SK-N-MC (cell line): ENCODE data around the gene RPF1.

ENCODE experiments used
- DNase-seq: peaks from one replicate; pipeline ENCODE4 v3.0.0-alpha.2; 2011; ENCODE audit warnings: low read depth, low spot score
- H3K27ac ChIP-seq: fragments of 200-600 bp; sonication (generic); 2 replicates; pipeline ENCODE4 v1.5.1; 2016; ENCODE audit warnings: mixed run types
- H3K36me3 ChIP-seq: fragments of 200-600 bp; sonication (generic); 2 replicates; pipeline ENCODE4 v1.6.1; 2017; ENCODE audit warnings: antibody characterized with exemption, low read length, mixed read lengths; ENCODE audit not compliant: insufficient read depth
- H3K4me3 ChIP-seq: fragments of 200-600 bp; sonication (generic); 2 replicates; pipeline ENCODE4 v1.5.1; 2016
- H3K9ac ChIP-seq: fragments of 200-600 bp; sonication (generic); 2 replicates; pipeline ENCODE4 v1.8.0; 2017; ENCODE audit warnings: mixed run types, mixed read lengths; ENCODE audit not compliant: insufficient read length
- H3K9me3 ChIP-seq: fragments of 200-600 bp; sonication (generic); 2 replicates; pipeline ENCODE4 v1.6.1; 2017; ENCODE audit warnings: low read depth, mild to moderate bottlenecking, antibody characterized with exemption, low read length, moderate library complexity, mixed read lengths
- EZH2 ChIP-seq: fragments of 200-600 bp; sonication (generic); IDR thresholded peaks from one replicate; pipeline ENCODE4 v1.6.1; 2017; ENCODE audit warnings: antibody characterized with exemption
- FOXP2 ChIP-seq: optimal IDR thresholded peaks from 2 replicates; pipeline ENCODE3; 2011; ENCODE audit warnings: mild to moderate bottlenecking, moderate library complexity; ENCODE audit not compliant: insufficient read depth; ENCODE audit errors: extremely low read length, control extremely low read depth
- POLR2AphosphoS5 ChIP-seq: IDR thresholded peaks from 2 replicates; pipeline ENCODE4 v1.6.1; 2012; ENCODE audit warnings: mild to moderate bottlenecking, low read depth, low read length, borderline replicate concordance

RPF1 gene

GRCh38 chr1:84480650-84481049 lies 1.6 kb downstream of the RPF1 start:
- peak overlapping the region; percentile 89 for H3K4me3 ChIP-seq

GRCh38 chr1:84481317-84481716 lies 2.3 kb downstream of the RPF1 start:
- no peak for TF ChIP-seq FOXP2
- TF ChIP-seq EZH2 = no peak
- TF ChIP-seq POLR2AphosphoS5 = no peak
- peak overlapping the region; percentile 26; the same call in 1 of the 2 replicates for H3K4me3 ChIP-seq
- no peak for DNase-seq
- H3K9ac ChIP-seq = no peak overlapping the region
- no peak overlapping the region for H3K27ac ChIP-seq
- H3K9me3 ChIP-seq = 0 out of 2 replicates have a peak, but pooled peaks cover 5% of the 10 kb centered on the region
- peaks cover 52% of the 10 kb centered on the region for H3K36me3 ChIP-seq

More at GRCh38 chr1:84480650-84481049, 1.6 kb downstream of the RPF1 start:
- no peak overlapping the region for H3K27ac ChIP-seq
- no peak for DNase-seq
- peak overlapping the region; percentile 89 for H3K9ac ChIP-seq
- TF ChIP-seq EZH2 = no peak
- no peak for TF ChIP-seq POLR2AphosphoS5
- TF ChIP-seq FOXP2 = no peak
- H3K9me3 ChIP-seq = 0 out of 2 replicates have a peak, but pooled peaks cover 5% of the 10 kb centered on the region
- H3K36me3 ChIP-seq = peaks cover 47% of the 10 kb centered on the region

DNA sequence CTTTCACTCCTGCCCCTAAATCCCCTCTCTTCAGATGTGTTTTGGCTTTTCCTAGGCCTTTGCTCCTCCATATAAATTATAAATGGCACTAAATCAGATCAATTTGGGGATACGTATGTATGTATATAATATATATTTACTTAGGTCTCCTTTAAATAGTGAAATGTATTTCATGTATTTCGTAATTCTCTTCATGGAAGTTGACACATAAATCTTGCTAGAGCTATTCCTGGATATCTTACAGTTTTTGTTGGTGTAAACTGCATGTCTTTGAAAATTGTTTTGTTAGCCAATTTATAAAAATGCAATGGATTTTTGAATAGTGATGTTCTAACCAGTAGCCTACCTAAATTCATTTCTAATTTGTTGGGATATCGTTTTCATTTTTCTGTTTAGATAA lies 9.0 kb downstream of the RPF1 start:
- DNase-seq = no peak
- TF ChIP-seq POLR2AphosphoS5 (no peak), EZH2 (no peak), FOXP2 (no peak)
- Histone ChIP-seq H3K36me3 (peaks cover 79% of the 10 kb centered on the region), H3K27ac (no peak overlapping the region), H3K4me3 (no peak overlapping the region), H3K9me3 (no peaks in the 10 kb centered on the region), H3K9ac (no peak overlapping the region)

DNA sequence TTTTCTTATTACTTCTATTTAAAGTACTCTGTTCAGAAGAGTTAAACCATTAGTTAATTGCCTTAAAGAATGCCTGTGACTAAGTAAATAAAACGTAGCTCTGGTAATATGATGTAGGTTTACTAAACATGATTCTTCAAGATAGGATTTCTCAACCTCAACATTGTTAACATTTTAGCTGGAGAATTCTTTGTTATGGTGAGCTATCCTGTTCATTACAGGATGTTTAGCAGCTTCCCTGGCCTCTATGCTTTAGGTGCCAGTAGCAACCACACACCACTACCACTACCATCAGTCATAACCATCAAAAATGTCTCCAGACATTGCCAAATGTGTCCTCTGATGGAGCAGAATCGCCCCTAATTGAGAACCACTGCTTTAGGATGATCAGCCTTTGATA lies 10.7 kb downstream of the RPF1 start:
- no peak for DNase-seq
- no peak for TF ChIP-seq POLR2AphosphoS5
- no peak for TF ChIP-seq FOXP2
- no peak for TF ChIP-seq EZH2
- Histone ChIP-seq H3K9ac (no peak overlapping the region), H3K27ac (no peak overlapping the region), H3K36me3 (peaks cover 79% of the 10 kb centered on the region), H3K9me3 (no peaks in the 10 kb centered on the region), H3K4me3 (no peak overlapping the region)

GRCh38 chr1:84492726-84493125 lies 13.7 kb downstream of the RPF1 start:
- TF ChIP-seq EZH2 (no peak), FOXP2 (no peak), POLR2AphosphoS5 (no peak)
- Histone ChIP-seq H3K9me3 (no peaks in the 10 kb centered on the region), H3K27ac (no peak overlapping the region), H3K36me3 (peaks cover 90% of the 10 kb centered on the region), H3K4me3 (no peak overlapping the region), H3K9ac (no peak overlapping the region)
- no peak for DNase-seq

DNA sequence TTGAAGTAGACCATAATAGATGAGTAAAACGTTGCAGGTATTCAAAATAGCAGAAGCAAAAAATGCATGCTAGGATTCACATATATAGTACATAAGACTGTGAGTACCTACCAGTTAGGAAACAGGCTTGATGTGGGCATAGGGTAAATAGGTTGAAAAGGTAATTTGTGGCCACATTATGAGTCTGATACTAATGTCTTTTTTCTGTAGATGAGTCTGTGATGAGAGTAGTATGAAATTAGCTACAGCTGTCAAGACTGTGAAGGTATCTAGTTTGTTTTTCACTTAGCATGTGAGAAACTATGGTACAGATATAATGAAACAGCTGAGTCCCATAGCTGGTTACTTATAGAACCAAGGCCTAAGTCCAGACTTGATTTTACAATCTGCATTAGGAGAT lies 14.7 kb downstream of the RPF1 start:
- no peak for DNase-seq
- Histone ChIP-seq H3K36me3 (peaks cover 100% of the 10 kb centered on the region), H3K27ac (no peak overlapping the region), H3K9me3 (no peaks in the 10 kb centered on the region), H3K9ac (no peak overlapping the region), H3K4me3 (no peak overlapping the region)
- TF ChIP-seq EZH2 (no peak), FOXP2 (no peak), POLR2AphosphoS5 (no peak)

GRCh38 chr1:84496498-84496897 lies 17.4 kb downstream of the RPF1 start:
- TF ChIP-seq POLR2AphosphoS5 (0 out of 2 replicates have a peak, but pooled peaks have one; percentile 2), FOXP2 (no peak)
- Histone ChIP-seq H3K9me3 (no peaks in the 10 kb centered on the region), H3K9ac (no peak overlapping the region), H3K36me3 (peaks cover 99% of the 10 kb centered on the region), H3K27ac (no peak overlapping the region), H3K4me3 (no peak overlapping the region)
- DNase-seq = no peak

DNA sequence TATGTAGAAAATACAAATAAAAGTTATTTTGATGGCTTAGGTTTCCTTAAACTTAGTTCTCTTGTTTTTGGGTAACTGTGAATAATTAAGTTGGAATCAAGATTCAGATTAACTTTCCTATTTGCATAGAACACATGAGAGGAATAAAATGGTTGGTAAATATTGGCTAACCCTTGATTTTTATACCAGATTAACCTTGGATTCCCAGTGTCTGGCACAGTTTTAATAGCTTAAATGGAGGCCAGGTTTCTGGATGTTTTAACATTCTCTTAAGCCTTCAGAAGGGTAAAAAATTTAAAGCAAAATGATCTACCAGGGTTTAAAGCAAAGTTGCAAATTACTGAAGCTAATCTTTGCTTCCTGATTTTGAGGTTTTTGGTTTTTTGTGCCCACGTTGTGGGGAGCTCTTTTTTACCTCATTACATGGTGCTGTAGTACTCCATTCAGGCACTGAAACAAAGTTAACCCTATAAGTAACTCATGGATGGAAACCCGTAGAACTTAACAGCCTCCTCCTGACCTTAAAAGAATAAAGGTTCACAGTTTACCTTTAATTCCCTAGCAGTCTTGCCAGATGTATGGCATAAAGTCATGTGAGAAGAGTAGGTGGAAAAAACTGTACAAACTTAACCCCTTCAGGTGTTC lies 18.7 kb downstream of the RPF1 start:
- Histone ChIP-seq H3K9me3 (no peaks in the 10 kb centered on the region), H3K9ac (no peak overlapping the region), H3K27ac (no peak overlapping the region), H3K36me3 (peaks cover 92% of the 10 kb centered on the region), H3K4me3 (no peak overlapping the region)
- no peak for DNase-seq
- TF ChIP-seq FOXP2 = no peak
- TF ChIP-seq POLR2AphosphoS5 = no peak
- TF ChIP-seq EZH2 = no peak

DNA sequence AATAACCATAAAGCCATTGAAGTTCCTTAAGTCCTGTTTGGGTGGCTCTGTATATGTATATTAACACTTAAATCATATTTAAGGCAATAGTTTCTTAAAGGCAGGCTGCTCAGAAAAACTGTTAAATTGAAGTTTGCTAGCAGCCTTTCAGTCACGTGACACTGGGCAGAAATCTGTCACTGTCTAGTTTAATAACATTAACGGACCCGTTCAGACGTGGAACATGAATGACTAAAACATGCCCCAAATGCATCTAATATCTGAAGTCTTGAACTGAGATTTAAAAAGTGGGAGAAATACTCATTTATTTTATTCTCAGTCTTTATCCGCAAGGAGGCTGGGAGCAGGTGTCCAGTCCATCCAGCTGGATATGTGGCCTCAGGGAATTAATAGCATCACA lies 23.9 kb downstream of the RPF1 start:
- TF ChIP-seq POLR2AphosphoS5 = no peak
- TF ChIP-seq EZH2 = no peak
- no peak for TF ChIP-seq FOXP2
- no peak overlapping the region for H3K9ac ChIP-seq
- no peak overlapping the region for H3K27ac ChIP-seq
- no peak overlapping the region for H3K4me3 ChIP-seq
- DNase-seq = no peak
- peaks cover 43% of the 10 kb centered on the region for H3K36me3 ChIP-seq
- H3K9me3 ChIP-seq = no peaks in the 10 kb centered on the region
